Adrenal gland (tissue), 12 donors: Measurements from ENCODE around the gene ICE1. TPM values are rescaled to one million over a fixed set of nuclear protein-coding genes. Genes with fewer than 3 reads are reported as not detected.

ENCODE experiments used
- DNase-seq, 7 donors: peaks; one replicate each; pipeline ENCODE4 v3.0.0-alpha.2; 2019 to 2020
- H3K27ac ChIP-seq, 5 donors: fragments of 200-600 bp; sonication (generic) in 4 of 5; 1 replicate in 3 of 5; 2 replicates in 2 of 5; pipeline versions ENCODE4 v1.5.1 to v1.8.0; 2016 to 2020; ENCODE audit warnings: mild to moderate bottlenecking in 1 of 5
- H3K27me3 ChIP-seq: fragments of 200-600 bp; 2 replicates; pipeline ENCODE4 v1.8.0; 2021
- H3K36me3 ChIP-seq, 2 donors: fragments of 200-600 bp; replicated peaks in 1 of 2; 1 replicate in 1 of 2; 2 replicates in 1 of 2; pipeline versions ENCODE4 v1.5.1 to v1.8.0; 2018 to 2022
- H3K4me1 ChIP-seq, 2 donors: fragments of 200-600 bp; replicated peaks in 1 of 2; 1 replicate in 1 of 2; 2 replicates in 1 of 2; pipeline versions ENCODE4 v1.5.1 to v1.8.0; 2018 to 2021
- H3K4me3 ChIP-seq, 4 donors: fragments of 200-600 bp; sonication (generic) in 3 of 4; one replicate each; pipeline ENCODE4 v1.5.1; 2016 to 2018
- H3K9me3 ChIP-seq, 3 donors: fragments of 200-600 bp; sonication (generic) in 1 of 3; replicated peaks in 1 of 3; 1 replicate in 2 of 3; 2 replicates in 1 of 3; pipeline versions ENCODE4 v1.5.1 to v1.8.0; 2016 to 2021
- POLR2A ChIP-seq, 2 donors: fragments of 450-650 bp; IDR thresholded peaks; one replicate each; pipeline ENCODE4 v1.6.1; 2017; ENCODE audit warnings: antibody characterized with exemption in 2 of 2, mild to moderate bottlenecking in 2 of 2, moderate library complexity in 1 of 2
- WGBS, 4 donors: extraction: QIAGEN DNeasy Blood & Tissue Kit in 2 of 4; methylation state at CpG; one replicate each; pipeline versions ENCODE4 v1.1.5 to v1.1.7; 2013 to 2017; 5-methylcytosine and 5-hydroxymethylcytosine counted together
- intact Hi-C, 2 donors: fragments of 100-400 bp; cut with DNase I; formaldehyde crosslinking; loops; one replicate each; pipeline versions ENCODE4 v1.14.1 to v1.15.0; 2022 to 2023
- polyA plus RNA-seq, 3 donors: library from polyadenylated mRNA; stranded (reverse); fragments of 200-250 nt in 2 of 3; fragments of 350-450 nt in 1 of 3; fragmentation: Illumina TruSeq in 1 of 3; extraction: RNeasy Lipid Tissue Mini Kit (QIAGEN cat#74804) in 1 of 3; gene quantifications; one replicate each; pipeline ENCODE4 v1.2.3, GENCODE V29; 2013 to 2014
- total RNA-seq, 9 donors: library from RNA; depleted of rRNA in 4 of 9; stranded (reverse); fragments of >200 nt in 4 of 9; fragments of 120-200 nt in 1 of 9; fragmentation: NEBNext Ultra II Directional in 1 of 9; extraction: Animal tissue kit (Norgen Biotek cat#: 25700) in 1 of 9; gene quantifications; one replicate each; pipeline versions ENCODE4 v1.1.0 to v1.2.4, GENCODE V29; 2013 to 2023
- TF ChIP-seq, protein P1 (sequence below), 6 experiments: fragments of 450-650 bp in 4 of 6; fragments of 200-600 bp in 2 of 6; sonication (generic) in 1 of 6; IDR thresholded peaks; 1 replicate in 5 of 6; 2 replicates in 1 of 6; pipeline versions ENCODE4 v1.5.1 to v1.8.0; 2016 to 2021; ENCODE audit warnings: antibody characterized with exemption in 6 of 6, mild to moderate bottlenecking in 2 of 6, moderate library complexity in 1 of 6
- donor health status: healthy with polysubstance abuse.
- donor health status: Bipolar disorder and iron deficiency.
- donor health status: DM: yes; HTN: yes; CAD: no.
- donor health status: DM: no; HTN: no; CAD: no.
- donor health status: DM: no; HTN: no; CAD: no.
- donor health status: DM: yes; HTN: yes; CAD: no.

ICE1 gene
- total and polyA plus RNA-seq, 12 donors, result 6.0 to 33.7 (median 21.2) TPM

GRCh38 chr5:5432020-5432707 is 9.7 kb downstream of the ICE1 start:
- 65 to 74% (median 71%) methylated on average over 4 of the region's 4 CpGs for WGBS, 4 donors
- H3K4me1 ChIP-seq, result peaks cover 0 to 46% of the 10 kb centered on the region in 2 donors
- no peaks in the 10 kb centered on the region for H3K27me3 ChIP-seq
- no peak overlapping the region for H3K27ac ChIP-seq
- no peak for TF ChIP-seq POLR2A (IDR thresholded peaks at IDR 0.05)
- TF ChIP-seq, protein P1, sequence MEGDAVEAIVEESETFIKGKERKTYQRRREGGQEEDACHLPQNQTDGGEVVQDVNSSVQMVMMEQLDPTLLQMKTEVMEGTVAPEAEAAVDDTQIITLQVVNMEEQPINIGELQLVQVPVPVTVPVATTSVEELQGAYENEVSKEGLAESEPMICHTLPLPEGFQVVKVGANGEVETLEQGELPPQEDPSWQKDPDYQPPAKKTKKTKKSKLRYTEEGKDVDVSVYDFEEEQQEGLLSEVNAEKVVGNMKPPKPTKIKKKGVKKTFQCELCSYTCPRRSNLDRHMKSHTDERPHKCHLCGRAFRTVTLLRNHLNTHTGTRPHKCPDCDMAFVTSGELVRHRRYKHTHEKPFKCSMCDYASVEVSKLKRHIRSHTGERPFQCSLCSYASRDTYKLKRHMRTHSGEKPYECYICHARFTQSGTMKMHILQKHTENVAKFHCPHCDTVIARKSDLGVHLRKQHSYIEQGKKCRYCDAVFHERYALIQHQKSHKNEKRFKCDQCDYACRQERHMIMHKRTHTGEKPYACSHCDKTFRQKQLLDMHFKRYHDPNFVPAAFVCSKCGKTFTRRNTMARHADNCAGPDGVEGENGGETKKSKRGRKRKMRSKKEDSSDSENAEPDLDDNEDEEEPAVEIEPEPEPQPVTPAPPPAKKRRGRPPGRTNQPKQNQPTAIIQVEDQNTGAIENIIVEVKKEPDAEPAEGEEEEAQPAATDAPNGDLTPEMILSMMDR (IDR thresholded peaks at IDR 0.05), result no peak
- H3K4me3 ChIP-seq, result no peak overlapping the region
- no peaks in the 10 kb centered on the region for H3K36me3 ChIP-seq
- no peaks in the 10 kb centered on the region for H3K9me3 ChIP-seq
- no peak for DNase-seq
- intact Hi-C loops, result no loop called here

DNA sequence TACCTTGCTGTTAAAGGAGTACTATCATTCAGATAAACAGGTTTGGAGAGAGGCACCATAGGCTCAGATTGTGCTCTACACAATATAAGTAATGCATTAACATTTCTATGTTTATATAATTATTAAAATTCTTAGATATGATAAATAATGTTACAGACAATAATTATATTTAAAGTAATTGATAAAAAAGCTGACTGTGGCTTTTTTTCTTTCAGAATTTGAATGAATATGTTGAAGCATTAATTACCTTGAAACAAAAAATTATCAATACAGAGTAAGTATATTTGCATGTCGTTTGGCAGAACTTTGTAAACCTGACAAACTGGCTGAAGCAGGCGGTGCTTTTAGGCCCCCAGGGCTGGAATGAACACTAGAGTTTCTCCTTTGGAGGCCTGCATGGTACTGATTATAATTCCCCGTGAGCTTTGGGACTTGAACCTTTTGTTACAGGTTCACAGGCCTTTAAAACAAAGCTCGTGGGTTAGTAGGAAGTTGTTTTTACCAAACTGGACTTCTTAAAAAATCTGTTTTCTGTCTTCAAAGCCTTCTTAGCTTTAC is 13.8 kb downstream of the ICE1 start:
- H3K4me1 ChIP-seq, result peaks cover 0 to 24% of the 10 kb centered on the region in 2 donors
- WGBS, 4 donors, result 70 to 87% (median 79%) methylated on average over 4 of the region's 4 CpGs
- no peaks in the 10 kb centered on the region for H3K27me3 ChIP-seq
- H3K36me3 ChIP-seq, result no peaks in the 10 kb centered on the region
- H3K27ac ChIP-seq, result no peak overlapping the region
- intact Hi-C loops, result no loop called here
- no peak for TF ChIP-seq POLR2A (IDR thresholded peaks at IDR 0.05)
- TF ChIP-seq, protein P1 (IDR thresholded peaks at IDR 0.05), result no peak
- no peak overlapping the region for H3K4me3 ChIP-seq
- DNase-seq, result no peak
- peaks cover 0 to 7% (median 0%) of the 10 kb centered on the region in 3 donors for H3K9me3 ChIP-seq

DNA sequence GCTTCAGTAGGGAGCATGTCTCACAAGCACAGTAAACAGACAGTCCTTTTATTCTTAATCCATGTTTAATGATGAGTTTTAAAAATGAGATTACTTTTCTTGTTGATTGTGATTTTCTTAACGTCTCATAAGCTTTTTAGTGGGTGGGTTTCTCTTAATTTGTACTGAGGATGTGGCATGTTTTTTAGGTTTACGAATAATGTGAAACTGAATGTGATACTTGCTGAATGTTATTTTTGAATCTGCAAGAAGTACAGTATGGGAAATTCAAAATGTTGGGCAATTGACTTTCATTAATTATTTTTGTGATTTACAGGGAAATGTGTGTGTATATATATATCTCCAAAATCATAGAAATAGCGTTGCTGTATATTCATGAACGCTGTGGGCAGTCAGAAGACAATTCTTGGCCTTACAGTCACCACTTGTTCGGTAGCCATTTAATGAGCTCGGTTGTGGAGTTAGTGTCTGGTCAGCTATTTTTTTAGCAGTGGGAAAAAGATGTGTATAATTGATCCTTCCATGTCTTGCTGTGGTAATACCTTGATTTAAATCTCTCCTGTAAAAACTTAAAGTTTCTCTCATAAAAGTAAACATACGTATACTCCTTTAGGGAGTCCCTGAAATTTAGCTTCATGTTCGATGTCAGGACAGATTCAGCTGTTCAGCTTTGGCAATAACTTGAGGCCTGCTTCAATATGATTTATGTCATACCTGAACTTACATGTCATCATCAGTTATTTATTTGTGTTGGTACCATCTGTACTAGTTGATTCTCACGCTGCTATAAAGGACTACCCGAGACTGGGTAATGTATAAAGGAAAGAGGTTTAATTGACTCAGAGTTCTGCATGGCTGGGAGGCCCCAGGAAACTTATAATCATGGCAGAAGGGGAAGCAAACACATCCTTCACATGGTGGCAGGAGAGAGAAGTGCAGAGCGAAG is 15.0 kb downstream of the ICE1 start:
- peaks cover 0 to 7% (median 0%) of the 10 kb centered on the region in 3 donors for H3K9me3 ChIP-seq
- TF ChIP-seq POLR2A (IDR thresholded peaks at IDR 0.05), result no peak
- intact Hi-C loops, result no loop called here
- H3K27ac ChIP-seq, result no peak overlapping the region
- no peaks in the 10 kb centered on the region for H3K36me3 ChIP-seq
- H3K4me3 ChIP-seq, result no peak overlapping the region
- H3K4me1 ChIP-seq, result peaks cover 0 to 14% of the 10 kb centered on the region in 2 donors
- 84 to 94% (median 90%) methylated on average over 11 of the region's 11 CpGs for WGBS, 4 donors
- no peak for DNase-seq
- H3K27me3 ChIP-seq, result no peaks in the 10 kb centered on the region

DNA sequence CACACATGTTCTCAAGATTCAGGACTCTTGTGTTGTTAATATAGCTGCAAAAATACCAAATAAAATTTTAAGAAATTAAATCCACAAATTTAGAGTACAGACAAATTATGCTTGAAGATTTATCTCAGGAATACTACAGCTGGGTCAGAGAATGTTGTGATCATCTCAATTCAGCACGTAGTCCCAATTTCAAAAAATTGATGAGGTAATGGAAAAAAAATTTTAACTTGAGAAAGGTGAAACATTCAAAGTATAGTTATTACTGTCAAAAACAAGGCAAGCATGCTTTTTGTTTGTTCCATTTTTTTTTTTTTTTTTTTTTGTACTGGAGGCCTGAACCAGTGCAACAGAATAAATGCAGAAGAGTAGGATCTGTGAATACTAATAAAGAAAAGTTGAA is 29.4 kb downstream of the ICE1 start:
- no peak for TF ChIP-seq POLR2A (IDR thresholded peaks at IDR 0.05)
- TF ChIP-seq, protein P1 (IDR thresholded peaks at IDR 0.05), result no peak
- intact Hi-C loops, result no loop called here
- Histone ChIP-seq H3K4me1 (no peaks in the 10 kb centered on the region), H3K9me3 (no peaks in the 10 kb centered on the region), H3K27me3 (no peaks in the 10 kb centered on the region), H3K4me3 (no peak overlapping the region), H3K36me3 (peaks cover 0 to 61% of the 10 kb centered on the region in 2 donors), H3K27ac (no peak overlapping the region)
- 98 to 100% (median 100%) methylated on average over 1 of the region's 1 CpG for WGBS, 4 donors
- no peak for DNase-seq
